Measurements from ENCODE around the gene TMEM184B.

- TF ChIP-seq, protein P1, sequence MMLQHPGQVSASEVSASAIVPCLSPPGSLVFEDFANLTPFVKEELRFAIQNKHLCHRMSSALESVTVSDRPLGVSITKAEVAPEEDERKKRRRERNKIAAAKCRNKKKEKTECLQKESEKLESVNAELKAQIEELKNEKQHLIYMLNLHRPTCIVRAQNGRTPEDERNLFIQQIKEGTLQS (CRISPR knock-in tag; conservative IDR thresholded peaks at IDR 0.05): no peak
- TF ChIP-seq KAT7 (CRISPR knock-in tag; IDR thresholded peaks at IDR 0.05; ENCODE audit: borderline replicate concordance): no peak
- TF ChIP-seq, protein P2, sequence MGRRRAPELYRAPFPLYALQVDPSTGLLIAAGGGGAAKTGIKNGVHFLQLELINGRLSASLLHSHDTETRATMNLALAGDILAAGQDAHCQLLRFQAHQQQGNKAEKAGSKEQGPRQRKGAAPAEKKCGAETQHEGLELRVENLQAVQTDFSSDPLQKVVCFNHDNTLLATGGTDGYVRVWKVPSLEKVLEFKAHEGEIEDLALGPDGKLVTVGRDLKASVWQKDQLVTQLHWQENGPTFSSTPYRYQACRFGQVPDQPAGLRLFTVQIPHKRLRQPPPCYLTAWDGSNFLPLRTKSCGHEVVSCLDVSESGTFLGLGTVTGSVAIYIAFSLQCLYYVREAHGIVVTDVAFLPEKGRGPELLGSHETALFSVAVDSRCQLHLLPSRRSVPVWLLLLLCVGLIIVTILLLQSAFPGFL (CRISPR knock-in tag; IDR thresholded peaks at IDR 0.05; ENCODE audit: borderline replicate concordance): no peak
- TF ChIP-seq CTCF (IDR thresholded peaks at IDR 0.05): no peak
- no peak for TF ChIP-seq JUN (CRISPR knock-in tag; IDR thresholded peaks at IDR 0.05)
- no peak for TF ChIP-seq E2F1 (CRISPR knock-in tag; IDR thresholded peaks at IDR 0.05)
Observed at GRCh38 chr22:38232196-38232595, 40.6 kb downstream of the TMEM184B start.

Data from WTC11 (cell line).